Stimulated activated CD8-positive, alpha-beta memory T cell treated with anti-CD3 and anti-CD28 coated beads, Interleukin-12 subunit alpha, Interleukin-12 subunit beta, amount 100 ng/mL, for 24 hours (primary cell): ENCODE results near the gene PSMA6.
"Not testable (repeated sequence)": the region's sequence is repeated elsewhere in the genome, so short reads cannot be mapped to it uniquely, and the experiment has no call there.

Source experiments
- DNase-seq: peaks from one replicate; pipeline ENCODE4 v3.0.0-alpha.2; 2020; ENCODE audit errors: extremely low read depth

PSMA6 gene

GRCh38 chr14:35292051-35292769 lies at the start of gene PSMA6:
TSS of gene PSMA6 (plus strand) at chr14:35292382. CDS start at chr14:35292477, 95 bp downstream.
- peak; percentile 99 for DNase-seq

GRCh38 chr14:35242599-35243311 lies 49.4 kb upstream of the PSMA6 start:
- DNase-seq = no peak

DNA sequence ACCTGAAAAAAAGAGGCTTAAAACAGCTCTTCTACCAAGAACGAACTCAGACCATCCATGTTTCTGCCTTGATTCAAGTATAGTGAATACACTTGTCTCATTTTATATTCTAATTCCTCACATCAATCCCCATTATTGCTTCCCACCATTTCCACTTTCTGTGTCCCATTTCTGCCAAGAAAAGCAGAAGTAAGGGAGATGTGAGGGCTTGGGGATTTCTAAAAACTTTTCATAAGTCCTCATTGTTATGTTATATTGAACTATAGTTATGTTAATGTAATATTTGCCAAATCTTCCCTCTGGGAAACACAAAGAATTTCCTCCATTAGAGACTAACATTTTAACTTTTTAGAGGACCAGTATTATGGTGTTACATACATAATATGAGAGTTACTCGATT lies 48.2 kb upstream of the PSMA6 start:
- DNase-seq = no peak

DNA sequence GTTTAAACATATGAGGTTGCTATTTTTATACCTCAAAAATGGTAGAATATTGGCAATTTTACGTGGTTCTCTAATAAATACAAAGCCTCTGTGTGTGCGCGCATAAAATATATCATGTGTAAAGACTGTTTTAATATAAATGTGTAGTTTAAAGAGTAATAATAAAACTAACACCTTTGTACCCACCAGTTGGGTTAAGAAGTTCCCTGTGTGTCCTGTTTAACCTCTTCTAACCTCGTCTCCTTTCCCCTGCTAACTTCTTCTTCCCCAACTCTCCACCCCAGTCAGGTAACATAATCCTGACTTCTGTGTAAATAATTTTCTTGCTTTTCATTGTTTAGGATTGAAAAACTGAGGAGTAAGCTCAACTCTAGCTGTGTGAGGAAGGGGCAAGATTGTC lies 47.6 kb upstream of the PSMA6 start:
- no peak for DNase-seq

GRCh38 chr14:35245051-35245450 lies 47.1 kb upstream of the PSMA6 start:
- no peak for DNase-seq

DNA sequence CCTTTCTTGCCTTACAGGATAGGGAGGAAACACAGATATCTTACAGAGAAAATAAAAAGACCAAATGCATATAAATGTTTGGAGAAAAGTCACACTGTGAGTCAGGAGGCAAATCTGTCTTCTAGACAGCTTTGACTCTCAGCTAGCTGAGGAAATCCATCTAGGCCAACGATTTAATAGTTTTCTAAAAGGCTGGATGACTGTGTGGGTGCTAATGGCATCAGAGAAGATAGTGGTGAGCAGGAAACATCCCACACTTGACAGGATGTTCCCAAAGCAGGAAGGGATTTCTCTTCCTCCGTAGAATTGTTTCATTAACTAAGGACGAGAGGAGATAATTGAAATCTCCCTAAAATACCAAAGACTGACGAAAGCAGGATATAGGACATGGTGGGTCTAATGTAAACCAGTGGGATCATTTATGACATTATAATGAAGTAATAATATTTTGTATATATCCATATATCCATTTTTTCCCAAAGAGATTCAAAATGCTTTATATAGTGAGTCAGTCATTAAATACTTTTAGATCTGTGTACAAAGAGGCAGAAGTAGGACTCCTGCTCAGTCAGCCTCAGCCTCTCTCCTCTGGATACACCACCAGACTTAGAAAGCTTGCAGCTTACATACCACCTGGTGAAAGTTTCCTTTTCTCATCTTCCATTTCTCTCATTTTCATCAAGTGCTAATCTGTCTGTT lies 44.3 kb upstream of the PSMA6 start:
- no peak for DNase-seq

GRCh38 chr14:35248476-35248788 lies 43.8 kb upstream of the PSMA6 start:
- no peak for DNase-seq

- DNase-seq = no peak
These were observed 41.9 kb upstream of the PSMA6 start for GRCh38 chr14:35250319-35250718.

GRCh38 chr14:35252451-35252868 lies 39.7 kb upstream of the PSMA6 start:
- no peak for DNase-seq

GRCh38 chr14:35253056-35253455 lies 39.1 kb upstream of the PSMA6 start:
- DNase-seq = not testable (repeated sequence)

DNA sequence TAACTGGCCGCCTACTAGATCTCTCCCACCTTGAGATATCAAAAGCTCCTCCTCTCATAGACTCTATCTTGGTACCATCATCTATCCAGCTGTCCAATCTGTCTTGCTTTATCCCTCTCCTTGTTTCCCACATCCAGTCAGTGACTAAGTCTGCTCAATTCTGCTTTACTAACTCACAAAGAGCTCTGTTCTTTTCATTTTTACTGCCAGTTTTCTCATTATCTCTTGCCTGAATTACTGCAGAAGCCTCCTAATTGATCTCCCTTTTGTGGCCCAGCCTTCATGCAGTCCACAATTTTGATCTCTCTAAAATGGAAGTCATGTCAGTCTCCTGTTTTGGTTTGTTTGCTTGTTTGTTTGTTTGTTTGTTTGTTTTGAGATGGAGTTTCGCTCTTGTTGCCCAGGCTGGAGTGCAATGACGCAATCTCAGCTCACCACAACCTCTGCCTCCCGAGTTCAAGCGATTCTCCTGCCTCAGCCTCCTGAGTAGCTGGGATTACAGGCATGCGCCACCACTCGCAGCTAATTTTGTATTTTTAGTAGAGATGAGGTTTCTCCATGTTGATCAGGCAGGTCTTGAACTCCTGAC lies 38.1 kb upstream of the PSMA6 start:
- DNase-seq = not testable (repeated sequence)

DNA sequence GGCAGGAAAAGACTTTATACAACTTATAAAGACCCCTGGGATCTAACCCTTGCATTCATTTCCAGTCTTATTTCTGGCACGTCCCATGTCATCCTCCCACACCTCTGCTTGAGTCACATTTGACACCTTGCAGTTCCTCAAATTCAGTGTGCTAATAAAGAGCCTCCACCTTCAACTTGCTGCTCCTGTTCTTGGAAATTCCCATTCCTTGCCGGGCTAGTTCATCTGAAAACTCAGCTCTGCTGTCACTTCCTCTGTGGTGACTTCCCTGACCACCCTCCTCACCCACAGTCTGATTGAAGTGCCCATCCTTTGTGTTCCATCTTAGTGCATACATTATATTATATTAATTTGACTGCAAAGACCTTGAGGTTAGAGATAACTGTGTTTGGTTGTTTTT lies 37.4 kb upstream of the PSMA6 start:
- no peak for DNase-seq

- no peak for DNase-seq
These were observed 36.5 kb upstream of the PSMA6 start for GRCh38 chr14:35255711-35256110.

DNA sequence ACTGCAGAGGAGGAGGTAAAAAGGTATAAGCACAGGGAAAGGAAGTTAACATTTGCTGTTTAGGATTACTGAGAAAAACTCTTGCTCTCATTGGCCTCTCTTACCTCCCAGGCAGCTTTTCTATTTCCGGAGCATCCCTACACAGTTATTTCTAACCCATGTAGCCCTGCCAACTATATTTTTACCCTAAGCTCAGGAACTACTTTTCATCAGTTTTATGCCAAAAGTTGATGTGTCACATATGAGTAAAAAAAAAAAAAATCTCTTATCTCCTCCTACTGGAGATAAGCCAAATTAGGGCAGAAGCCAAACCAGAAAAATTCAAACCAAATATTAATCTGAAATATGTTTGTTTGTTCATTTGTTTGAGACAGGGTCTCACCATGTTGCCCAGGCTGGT lies 34.4 kb upstream of the PSMA6 start:
- no peak for DNase-seq

DNA sequence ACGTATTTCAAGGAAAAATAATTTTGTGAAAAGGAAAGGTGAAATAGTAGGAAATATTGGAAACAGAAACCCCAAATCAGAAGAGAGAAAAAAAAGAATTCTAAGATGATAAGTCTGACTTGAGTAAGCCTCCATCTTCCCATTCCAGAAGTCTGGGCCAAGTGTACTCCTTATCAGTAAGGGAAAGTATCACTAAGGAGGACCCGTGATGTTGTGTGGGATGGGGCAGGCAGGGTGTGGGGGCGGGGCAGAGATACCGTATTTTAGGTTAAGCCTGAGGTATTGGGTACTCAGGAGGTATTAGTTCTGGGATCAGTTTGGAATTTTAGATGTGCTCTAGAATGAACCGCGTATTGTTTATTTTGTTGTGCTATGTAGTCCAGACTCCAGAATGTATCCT lies 33.8 kb upstream of the PSMA6 start:
- DNase-seq = no peak

DNA sequence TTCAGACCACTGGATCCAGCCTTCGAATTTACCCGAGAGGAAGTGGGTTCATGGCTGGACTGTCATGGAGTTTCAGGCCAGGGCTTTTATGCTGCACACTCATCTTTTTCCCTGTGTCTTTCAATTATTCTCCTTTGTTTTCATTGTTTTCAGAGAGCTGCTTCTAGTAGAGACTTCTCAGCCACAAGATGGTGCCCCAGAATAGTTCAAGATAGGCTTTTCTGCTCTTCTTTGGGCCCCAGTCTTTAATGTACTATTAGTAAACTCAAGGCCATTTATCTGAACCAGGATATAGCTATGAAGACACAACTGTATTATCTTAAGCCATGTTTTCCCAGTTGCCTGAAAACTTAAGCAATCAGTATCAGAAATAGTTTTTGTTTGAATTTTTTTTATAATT lies 30.4 kb upstream of the PSMA6 start:
- DNase-seq = no peak

DNA sequence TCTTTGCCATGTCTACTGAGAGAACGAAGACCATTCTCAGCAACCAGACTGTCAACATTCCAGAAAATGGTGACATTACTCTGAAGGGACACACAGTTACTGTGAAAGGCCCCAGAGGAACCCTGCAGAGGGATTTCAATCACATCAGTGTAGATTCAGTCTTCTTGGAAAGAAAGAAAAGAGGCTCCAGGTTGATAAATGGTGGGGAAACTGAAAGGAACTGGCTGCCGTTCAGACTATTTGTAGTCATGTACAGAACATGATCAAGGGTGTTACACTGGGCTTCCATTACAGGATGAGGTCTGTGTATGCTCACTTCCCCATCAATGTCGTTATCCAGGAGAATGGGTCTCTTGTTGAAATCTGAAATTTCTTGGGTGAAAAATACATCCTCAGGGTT lies 29.7 kb upstream of the PSMA6 start:
- no peak for DNase-seq

GRCh38 chr14:35268946-35269345 lies 23.2 kb upstream of the PSMA6 start:
- DNase-seq = no peak

- no peak for DNase-seq
These were observed 17.4 kb upstream of the PSMA6 start for GRCh38 chr14:35274805-35275204.

- no peak for DNase-seq
These were observed 15.0 kb upstream of the PSMA6 start for GRCh38 chr14:35277179-35277578.

- DNase-seq = no peak
These were observed 12.8 kb upstream of the PSMA6 start for GRCh38 chr14:35279369-35279768.

DNA sequence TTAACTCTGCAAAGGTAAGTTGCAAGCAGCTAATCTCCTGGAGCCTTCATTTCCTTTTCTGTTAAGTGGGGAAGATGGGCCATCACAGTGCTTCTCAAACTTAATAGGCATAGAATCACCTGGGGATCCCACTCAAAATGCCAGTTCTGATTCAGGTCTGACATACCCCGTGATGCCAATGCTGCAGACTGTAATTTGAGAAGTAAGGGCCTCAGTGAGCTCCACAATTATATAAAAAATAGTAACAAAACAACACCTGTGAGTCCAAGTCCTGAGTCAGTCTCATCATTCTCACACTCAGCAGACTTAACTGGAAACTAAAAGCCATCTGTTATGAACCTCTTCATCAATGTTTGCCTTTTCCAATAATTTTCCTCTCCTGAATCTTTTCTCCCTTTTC lies 10.8 kb upstream of the PSMA6 start:
- no peak for DNase-seq

GRCh38 chr14:35284506-35284905 lies 7.7 kb upstream of the PSMA6 start:
- no peak for DNase-seq
